Measurements from ENCODE around the gene KLF9. TPM values are rescaled to one million over a fixed set of nuclear protein-coding genes. Genes with fewer than 3 reads are reported as not detected.

Gene KLF9
- total RNA-seq, 1 experiment from 2014 or later: 7.0 TPM

GRCh38 chr9:70409800-70410199 is 4.7 kb downstream of the KLF9 start:
- TF ChIP-seq, protein P1, sequence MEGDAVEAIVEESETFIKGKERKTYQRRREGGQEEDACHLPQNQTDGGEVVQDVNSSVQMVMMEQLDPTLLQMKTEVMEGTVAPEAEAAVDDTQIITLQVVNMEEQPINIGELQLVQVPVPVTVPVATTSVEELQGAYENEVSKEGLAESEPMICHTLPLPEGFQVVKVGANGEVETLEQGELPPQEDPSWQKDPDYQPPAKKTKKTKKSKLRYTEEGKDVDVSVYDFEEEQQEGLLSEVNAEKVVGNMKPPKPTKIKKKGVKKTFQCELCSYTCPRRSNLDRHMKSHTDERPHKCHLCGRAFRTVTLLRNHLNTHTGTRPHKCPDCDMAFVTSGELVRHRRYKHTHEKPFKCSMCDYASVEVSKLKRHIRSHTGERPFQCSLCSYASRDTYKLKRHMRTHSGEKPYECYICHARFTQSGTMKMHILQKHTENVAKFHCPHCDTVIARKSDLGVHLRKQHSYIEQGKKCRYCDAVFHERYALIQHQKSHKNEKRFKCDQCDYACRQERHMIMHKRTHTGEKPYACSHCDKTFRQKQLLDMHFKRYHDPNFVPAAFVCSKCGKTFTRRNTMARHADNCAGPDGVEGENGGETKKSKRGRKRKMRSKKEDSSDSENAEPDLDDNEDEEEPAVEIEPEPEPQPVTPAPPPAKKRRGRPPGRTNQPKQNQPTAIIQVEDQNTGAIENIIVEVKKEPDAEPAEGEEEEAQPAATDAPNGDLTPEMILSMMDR (conservative IDR thresholded peaks at IDR 0.05): no peak
- no peak for TF ChIP-seq EZH2 (IDR thresholded peaks at IDR 0.05; ENCODE audit: low read depth)
- Histone ChIP-seq H3K27ac (no peak overlapping the region), H3K36me3 (ENCODE audit: low read depth) (no peaks in the 10 kb centered on the region), H3K4me3 (no peak overlapping the region), H3K9me3 (ENCODE audit: insufficient read depth, low read depth) (no peaks in the 10 kb centered on the region), H3K79me2 (ENCODE audit: low read depth) (0 out of 2 replicates have a peak, but pooled peaks cover 10% of the 10 kb centered on the region), H4K20me1 (ENCODE audit: insufficient read depth) (no peaks in the 10 kb centered on the region), H3K4me1 (replicated peaks; ENCODE audit: insufficient read depth) (peaks cover 26% of the 10 kb centered on the region), H3K4me2 (peak overlapping the region; percentile 80), H3K27me3 (ENCODE audit: insufficient read depth, low read depth) (no peaks in the 10 kb centered on the region), H3F3A (ENCODE audit: insufficient read depth, low read depth) (peaks cover 20% of the 10 kb centered on the region; the same call in 1 of the 2 replicates), H3K9me2 (ENCODE audit: insufficient read depth) (no peaks in the 10 kb centered on the region), H2AFZ (no peak overlapping the region)
- ChIA-PET CTCF (interaction anchor here (0.6 kb wide), 1 partner anchor 15 kb away, joined by 4 read pairs; no protein-coding TSS in a partner anchor), POLR2A (ENCODE audit: unreplicated experiment) (interaction anchor here (0.9 kb wide), 1 partner anchor 152 kb away, joined by 7 read pairs; no protein-coding TSS in a partner anchor)
- intact Hi-C loops (cut with micrococcal nuclease; ENCODE audit: unreplicated experiment): no loop called here
- DNase-seq: no peak
- no TSS peak for BruUV-seq (replicated peaks)

DNA sequence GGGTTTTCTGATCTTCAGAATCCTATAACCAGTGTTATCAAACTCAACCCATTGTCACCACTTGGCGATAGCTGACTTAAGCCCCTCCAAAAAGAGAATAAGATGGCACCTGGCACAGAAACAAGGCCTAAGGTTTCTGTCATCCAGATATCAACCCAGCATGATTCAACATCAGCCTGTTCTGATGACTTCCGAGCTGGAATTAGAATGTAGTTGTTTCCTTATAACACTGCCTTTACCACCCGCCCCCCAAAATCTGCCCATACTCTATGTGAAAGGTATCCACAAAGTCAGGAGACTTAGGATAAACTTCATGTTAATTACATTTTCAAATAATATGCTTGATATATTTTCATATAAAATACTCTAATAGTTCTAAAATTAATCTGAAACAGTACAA is 5.2 kb downstream of the KLF9 start:
- Histone ChIP-seq H3K79me2 (ENCODE audit: low read depth) (0 out of 2 replicates have a peak, but pooled peaks cover 10% of the 10 kb centered on the region), H3K27ac (no peak overlapping the region), H3K9me2 (ENCODE audit: insufficient read depth) (no peaks in the 10 kb centered on the region), H3F3A (ENCODE audit: insufficient read depth, low read depth) (peaks cover 15% of the 10 kb centered on the region; the same call in 1 of the 2 replicates), H2AFZ (no peak overlapping the region), H4K20me1 (ENCODE audit: insufficient read depth) (no peaks in the 10 kb centered on the region), H3K4me3 (no peak overlapping the region), H3K9me3 (ENCODE audit: insufficient read depth, low read depth) (no peaks in the 10 kb centered on the region), H3K36me3 (ENCODE audit: low read depth) (no peaks in the 10 kb centered on the region), H3K4me1 (replicated peaks; ENCODE audit: insufficient read depth) (peaks cover 21% of the 10 kb centered on the region), H3K27me3 (ENCODE audit: insufficient read depth, low read depth) (no peaks in the 10 kb centered on the region), H3K4me2 (no peak overlapping the region)
- BruUV-seq (replicated peaks): no TSS peak
- no peak for DNase-seq
- TF ChIP-seq EZH2 (IDR thresholded peaks at IDR 0.05; ENCODE audit: low read depth): no peak
- TF ChIP-seq, protein P1 (conservative IDR thresholded peaks at IDR 0.05): no peak
- POLR2A ChIA-PET (ENCODE audit: unreplicated experiment): no interaction called here
- intact Hi-C loops (cut with micrococcal nuclease; ENCODE audit: unreplicated experiment): no loop called here
- CTCF ChIA-PET: no interaction called here

GRCh38 chr9:70408393-70409040 is 5.9 kb downstream of the KLF9 start:
- peaks cover 8% of the 10 kb centered on the region; the same call in 1 of the 2 replicates for H3F3A ChIP-seq (ENCODE audit: insufficient read depth, low read depth)
- 0 out of 2 replicates have a peak, but pooled peaks cover 3% of the 10 kb centered on the region for H4K20me1 ChIP-seq (ENCODE audit: insufficient read depth)
- TF ChIP-seq, protein P1 (conservative IDR thresholded peaks at IDR 0.05): no peak
- no peak for TF ChIP-seq EZH2 (IDR thresholded peaks at IDR 0.05; ENCODE audit: low read depth)
- ChIA-PET CTCF (no interaction called here), POLR2A (ENCODE audit: unreplicated experiment) (no interaction called here)
- no peak overlapping the region for H3K4me3 ChIP-seq
- no peak for DNase-seq
- H3K4me2 ChIP-seq: no peak overlapping the region
- H3K9me3 ChIP-seq (ENCODE audit: insufficient read depth, low read depth): no peaks in the 10 kb centered on the region
- intact Hi-C loops (cut with micrococcal nuclease; ENCODE audit: unreplicated experiment): no loop called here
- H3K27ac ChIP-seq: no peak overlapping the region
- H3K36me3 ChIP-seq (ENCODE audit: low read depth): no peaks in the 10 kb centered on the region
- no peaks in the 10 kb centered on the region for H3K9me2 ChIP-seq (ENCODE audit: insufficient read depth)
- BruUV-seq (replicated peaks): no TSS peak
- 0 out of 2 replicates have a peak, but pooled peaks cover 10% of the 10 kb centered on the region for H3K79me2 ChIP-seq (ENCODE audit: low read depth)
- no peak overlapping the region for H2AFZ ChIP-seq
- H3K4me1 ChIP-seq (replicated peaks; ENCODE audit: insufficient read depth): peaks cover 21% of the 10 kb centered on the region
- no peaks in the 10 kb centered on the region for H3K27me3 ChIP-seq (ENCODE audit: insufficient read depth, low read depth)
